ENCODE data around the gene GBP3.
"Not testable (repeated sequence)": the region's sequence is repeated elsewhere in the genome, so short reads cannot be mapped to it uniquely, and the experiment has no call there.

Gene GBP3

GRCh38 chr1:88983791-88984559 lies 38.7 kb downstream of the GBP3 start:
- peak overlapping the region; percentile 7; the same call in 1 of the 2 replicates for H3K4me3 ChIP-seq (ENCODE audit: low read length)
- peak; percentile 63 for DNase-seq (ENCODE audit: low read depth, low spot score)

GRCh38 chr1:88982055-88982454 lies 40.6 kb downstream of the GBP3 start:
- H3K4me3 ChIP-seq (ENCODE audit: low read length): no peak overlapping the region
- DNase-seq (ENCODE audit: low read depth, low spot score): no peak

- DNase-seq (ENCODE audit: low read depth, low spot score); H3K4me3 ChIP-seq (ENCODE audit: low read length): not testable (repeated sequence)
Observed at GRCh38 chr1:88981506-88981905, 41.2 kb downstream of the GBP3 start.

- no peak for DNase-seq (ENCODE audit: low read depth, low spot score)
- no peak overlapping the region for H3K4me3 ChIP-seq (ENCODE audit: low read length)
Observed at GRCh38 chr1:88980870-88981269, 41.8 kb downstream of the GBP3 start.

GRCh38 chr1:88979749-88980116 lies 42.9 kb downstream of the GBP3 start:
- no peak overlapping the region for H3K4me3 ChIP-seq (ENCODE audit: low read length)
- DNase-seq (ENCODE audit: low read depth, low spot score): no peak

GRCh38 chr1:88979054-88979748 lies 43.5 kb downstream of the GBP3 start:
- H3K4me3 ChIP-seq (ENCODE audit: low read length): no peak overlapping the region
- no peak for DNase-seq (ENCODE audit: low read depth, low spot score)

GRCh38 chr1:88976235-88976634 lies 46.4 kb downstream of the GBP3 start:
- no peak for DNase-seq (ENCODE audit: low read depth, low spot score)
- H3K4me3 ChIP-seq (ENCODE audit: low read length): no peak overlapping the region

GRCh38 chr1:88974616-88975172 lies 48.0 kb downstream of the GBP3 start:
- not testable (repeated sequence) for H3K4me3 ChIP-seq (ENCODE audit: low read length)

GRCh38 chr1:88973520-88974137 lies 49.0 kb downstream of the GBP3 start:
- no peak overlapping the region for H3K4me3 ChIP-seq (ENCODE audit: low read length)
- DNase-seq (ENCODE audit: low read depth, low spot score): peak; percentile 48

More at GRCh38 chr1:88974616-88975172, 48.0 kb downstream of the GBP3 start:
- not testable (repeated sequence) for DNase-seq (ENCODE audit: low read depth, low spot score)

- no peak for DNase-seq (ENCODE audit: low read depth, low spot score)
- H3K4me3 ChIP-seq (ENCODE audit: low read length): no peak overlapping the region
Observed at GRCh38 chr1:88961647-88962275, 60.9 kb downstream of the GBP3 start.

GRCh38 chr1:88961081-88961480 lies 61.6 kb downstream of the GBP3 start:
- no peak overlapping the region for H3K4me3 ChIP-seq (ENCODE audit: low read length)
- no peak for DNase-seq (ENCODE audit: low read depth, low spot score)

All from Jurkat, Clone E6-1 (cell line).